GM21576 (cell line): ENCODE results near the gene CREBL2.
"Not testable (repeated sequence)": the region's sequence is repeated elsewhere in the genome, so short reads cannot be mapped to it uniquely, and the experiment has no call there.

Source experiments
- ATAC-seq: cut with Tn5 transposase; IDR thresholded peaks from one replicate; pipeline ENCODE4 v1.9.1; 2021; ENCODE audit warnings: mild to moderate bottlenecking, moderate library complexity; ENCODE audit not compliant: unreplicated experiment

Gene CREBL2, protein sequence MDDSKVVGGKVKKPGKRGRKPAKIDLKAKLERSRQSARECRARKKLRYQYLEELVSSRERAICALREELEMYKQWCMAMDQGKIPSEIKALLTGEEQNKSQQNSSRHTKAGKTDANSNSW

GRCh38 chr12:12611512-12612306, at the start of gene CREBL2:
Gene CREBL2 (plus strand): TSS chr12:12611876. CDS start chr12:12612173, 297 bp downstream.
- peak; percentile 61 for ATAC-seq

- no peak for ATAC-seq
Measured at GRCh38 chr12:12562016-12562483, 49.6 kb upstream of the CREBL2 start.

- peak; percentile 64 for ATAC-seq
Measured at GRCh38 chr12:12562585-12563261, 49.0 kb upstream of the CREBL2 start, which contains the start of gene DUSP16. Gene DUSP16 (minus strand): TSS chr12:12562863. CDS start chr12:12521098, 41,765 bp downstream.

- no peak for ATAC-seq
Measured at GRCh38 chr12:12563290-12563928, 48.3 kb upstream of the CREBL2 start.

DNA sequence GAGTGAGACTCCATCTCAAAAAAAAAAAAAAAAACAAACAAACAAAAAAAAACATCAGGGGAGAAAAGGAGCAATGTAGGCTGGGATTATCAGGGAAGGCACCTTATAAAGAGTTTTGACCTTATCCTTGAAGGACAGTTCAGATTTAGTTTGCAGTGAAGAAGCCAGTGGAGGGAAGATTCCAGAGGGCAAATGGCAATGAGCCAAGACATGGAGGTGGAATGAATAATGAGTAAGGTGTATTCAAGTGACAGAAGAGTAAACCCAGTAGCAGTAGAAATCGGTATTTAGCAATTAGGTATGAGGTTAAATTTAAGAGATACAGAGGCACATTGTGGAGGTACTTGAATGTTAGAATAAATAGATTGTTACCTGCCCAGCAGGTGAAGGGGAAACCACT, 46.8 kb upstream of the CREBL2 start:
- no peak for ATAC-seq

DNA sequence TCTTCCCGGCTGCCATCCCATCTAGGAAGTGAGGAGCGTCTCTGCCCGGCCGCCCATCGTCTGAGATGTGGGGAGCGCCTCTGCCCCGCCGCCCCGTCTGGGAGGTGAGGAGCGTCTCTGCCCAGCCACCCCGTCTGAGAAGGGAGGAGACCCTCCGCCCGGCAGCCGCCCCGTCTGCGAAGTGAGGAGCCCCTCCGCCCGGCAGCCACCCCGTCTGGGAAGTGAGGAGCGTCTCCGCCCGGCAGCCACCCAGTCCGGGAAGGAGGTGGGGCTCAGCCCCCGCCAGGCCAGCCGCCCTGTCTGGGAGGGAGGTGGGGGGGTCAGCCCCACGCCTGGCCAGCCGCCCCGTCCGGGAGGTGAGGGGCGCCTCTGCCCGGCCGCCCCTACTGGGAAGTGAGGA, 45.7 kb upstream of the CREBL2 start:
- ATAC-seq = not testable (repeated sequence)

- ATAC-seq = no peak
Measured at GRCh38 chr12:12572659-12573058, 39.0 kb upstream of the CREBL2 start.

- ATAC-seq = no peak
Measured at GRCh38 chr12:12577786-12578185, 33.9 kb upstream of the CREBL2 start.

GRCh38 chr12:12580716-12581115, 31.0 kb upstream of the CREBL2 start:
- not testable (repeated sequence) for ATAC-seq

DNA sequence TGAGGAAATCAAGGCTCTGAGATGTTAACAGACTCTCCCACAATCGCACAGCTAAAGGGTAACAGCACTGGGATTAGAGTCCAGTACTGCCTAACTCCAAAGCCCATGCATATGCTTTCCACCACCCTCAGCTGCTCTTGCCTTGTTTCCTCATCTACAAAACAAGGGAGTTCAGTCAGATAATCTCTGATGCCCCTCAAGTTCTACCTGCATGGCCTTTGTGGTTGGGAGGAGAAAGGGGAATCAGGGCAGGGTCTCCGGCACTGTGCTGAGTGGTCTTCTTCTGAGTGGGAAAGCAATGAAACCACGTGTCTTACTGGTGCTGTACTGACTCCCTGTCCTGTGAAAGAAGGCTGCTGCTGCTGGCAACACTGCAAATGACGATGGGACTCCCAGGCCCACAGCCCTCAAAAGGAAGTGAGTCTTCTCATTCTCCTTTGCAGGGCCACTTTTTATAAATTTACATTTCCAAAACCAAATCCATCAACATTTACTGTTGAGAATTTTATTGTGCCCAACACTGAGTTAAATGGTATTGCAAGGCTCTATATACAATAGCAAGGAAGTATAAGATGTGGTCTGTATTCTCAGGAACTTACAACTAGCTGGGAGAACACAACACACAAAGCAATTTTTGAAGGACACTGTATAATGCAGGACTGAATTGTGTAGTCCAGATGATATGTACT, 29.3 kb upstream of the CREBL2 start:
- peak; percentile 36 for ATAC-seq

- peak; percentile 89 for ATAC-seq
Measured at GRCh38 chr12:12582895-12583303, 28.8 kb upstream of the CREBL2 start.

DNA sequence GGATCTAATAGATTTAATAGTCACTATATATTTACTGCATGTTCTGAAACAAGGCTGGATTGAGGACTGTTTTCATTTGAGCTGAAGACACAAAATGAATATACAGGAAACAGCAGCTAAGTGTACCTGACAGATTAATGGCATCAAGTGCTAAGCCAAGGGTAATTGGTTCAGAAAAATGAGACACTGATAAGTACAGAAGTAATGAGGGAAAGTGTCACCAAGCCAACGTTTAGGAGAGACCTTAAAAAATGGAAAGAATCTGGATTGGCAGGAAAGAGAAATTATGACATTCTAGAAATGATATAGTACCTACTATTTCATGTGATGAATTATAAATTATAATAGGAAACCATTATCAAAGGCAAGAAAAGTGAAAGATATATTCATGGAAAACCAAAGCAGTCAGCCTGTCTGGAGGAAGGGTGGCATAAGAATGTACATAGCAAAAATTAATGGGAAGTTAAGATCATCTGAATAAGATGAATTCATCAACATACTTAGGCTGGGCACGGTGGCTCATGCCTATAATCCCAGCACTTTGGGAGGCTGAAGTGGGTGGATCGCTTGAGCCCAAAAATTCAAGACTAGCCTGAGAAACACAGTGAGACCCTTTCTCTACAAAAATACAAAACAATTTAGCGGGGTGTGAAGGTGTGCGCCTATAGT, 28.0 kb upstream of the CREBL2 start:
- ATAC-seq = no peak

- no peak for ATAC-seq
Measured at GRCh38 chr12:12585115-12585863, 26.4 kb upstream of the CREBL2 start.

- no peak for ATAC-seq
Measured at GRCh38 chr12:12586879-12587675, 24.6 kb upstream of the CREBL2 start.

- ATAC-seq = no peak
Measured at GRCh38 chr12:12587878-12588277, 23.8 kb upstream of the CREBL2 start.

GRCh38 chr12:12588436-12588835, 23.2 kb upstream of the CREBL2 start:
- ATAC-seq = not testable (repeated sequence)

- no peak for ATAC-seq
Measured at GRCh38 chr12:12590961-12591360, 20.7 kb upstream of the CREBL2 start.

GRCh38 chr12:12592930-12593329, 18.7 kb upstream of the CREBL2 start:
- no peak for ATAC-seq

- ATAC-seq = not testable (repeated sequence)
Measured at GRCh38 chr12:12595929-12596328, 15.7 kb upstream of the CREBL2 start.
